Adrenal gland (tissue), 12 donors: Measurements from ENCODE around the gene C5orf47. TPM values are rescaled to one million over a fixed set of nuclear protein-coding genes. Genes with fewer than 3 reads are reported as not detected.

ENCODE experiments used
- DNase-seq, 7 donors: peaks; one replicate each; pipeline ENCODE4 v3.0.0-alpha.2; 2019 to 2020
- H3K27ac ChIP-seq, 5 donors: fragments of 200-600 bp; sonication (generic) in 4 of 5; 1 replicate in 3 of 5; 2 replicates in 2 of 5; pipeline versions ENCODE4 v1.5.1 to v1.8.0; 2016 to 2020; ENCODE audit warnings: mild to moderate bottlenecking in 1 of 5
- H3K27me3 ChIP-seq: fragments of 200-600 bp; 2 replicates; pipeline ENCODE4 v1.8.0; 2021
- H3K36me3 ChIP-seq, 2 donors: fragments of 200-600 bp; replicated peaks in 1 of 2; 1 replicate in 1 of 2; 2 replicates in 1 of 2; pipeline versions ENCODE4 v1.5.1 to v1.8.0; 2018 to 2022
- H3K4me1 ChIP-seq, 2 donors: fragments of 200-600 bp; replicated peaks in 1 of 2; 1 replicate in 1 of 2; 2 replicates in 1 of 2; pipeline versions ENCODE4 v1.5.1 to v1.8.0; 2018 to 2021
- H3K4me3 ChIP-seq, 4 donors: fragments of 200-600 bp; sonication (generic) in 3 of 4; one replicate each; pipeline ENCODE4 v1.5.1; 2016 to 2018
- H3K9me3 ChIP-seq, 3 donors: fragments of 200-600 bp; sonication (generic) in 1 of 3; replicated peaks in 1 of 3; 1 replicate in 2 of 3; 2 replicates in 1 of 3; pipeline versions ENCODE4 v1.5.1 to v1.8.0; 2016 to 2021
- CTCF ChIP-seq, 6 experiments: fragments of 450-650 bp in 4 of 6; fragments of 200-600 bp in 2 of 6; sonication (generic) in 1 of 6; IDR thresholded peaks; 1 replicate in 5 of 6; 2 replicates in 1 of 6; pipeline versions ENCODE4 v1.5.1 to v1.8.0; 2016 to 2021; ENCODE audit warnings: antibody characterized with exemption in 6 of 6, mild to moderate bottlenecking in 2 of 6, moderate library complexity in 1 of 6
- POLR2A ChIP-seq, 2 donors: fragments of 450-650 bp; IDR thresholded peaks; one replicate each; pipeline ENCODE4 v1.6.1; 2017; ENCODE audit warnings: antibody characterized with exemption in 2 of 2, mild to moderate bottlenecking in 2 of 2, moderate library complexity in 1 of 2
- WGBS, 4 donors: extraction: QIAGEN DNeasy Blood & Tissue Kit in 2 of 4; methylation state at CpG; one replicate each; pipeline versions ENCODE4 v1.1.5 to v1.1.7; 2013 to 2017; 5-methylcytosine and 5-hydroxymethylcytosine counted together
- intact Hi-C, 2 donors: fragments of 100-400 bp; cut with DNase I; formaldehyde crosslinking; loops; one replicate each; pipeline versions ENCODE4 v1.14.1 to v1.15.0; 2022 to 2023
- polyA plus RNA-seq, 3 donors: library from polyadenylated mRNA; stranded (reverse); fragments of 200-250 nt in 2 of 3; fragments of 350-450 nt in 1 of 3; fragmentation: Illumina TruSeq in 1 of 3; extraction: RNeasy Lipid Tissue Mini Kit (QIAGEN cat#74804) in 1 of 3; gene quantifications; one replicate each; pipeline ENCODE4 v1.2.3, GENCODE V29; 2013 to 2014
- total RNA-seq, 9 donors: library from RNA; depleted of rRNA in 4 of 9; stranded (reverse); fragments of >200 nt in 4 of 9; fragments of 120-200 nt in 1 of 9; fragmentation: NEBNext Ultra II Directional in 1 of 9; extraction: Animal tissue kit (Norgen Biotek cat#: 25700) in 1 of 9; gene quantifications; one replicate each; pipeline versions ENCODE4 v1.1.0 to v1.2.4, GENCODE V29; 2013 to 2023
- donor health status: healthy with polysubstance abuse.
- donor health status: Bipolar disorder and iron deficiency.
- donor health status: DM: yes; HTN: yes; CAD: no.
- donor health status: DM: no; HTN: no; CAD: no.
- donor health status: DM: no; HTN: no; CAD: no.
- donor health status: DM: yes; HTN: yes; CAD: no.

Gene C5orf47
- total and polyA plus RNA-seq, 12 donors: 0.08 to 0.25 (median 0.16) TPM; not detected in 5

GRCh38 chr5:174052636-174053035 lies 63.7 kb downstream of the C5orf47 start:
- no peaks in the 10 kb centered on the region for H3K36me3 ChIP-seq
- no peaks in the 10 kb centered on the region for H3K27me3 ChIP-seq
- H3K4me3 ChIP-seq: no peak overlapping the region
- 64 to 83% (median 76%) methylated on average over 5 of the region's 5 CpGs for WGBS, 4 donors
- H3K4me1 ChIP-seq: no peaks in the 10 kb centered on the region
- H3K27ac ChIP-seq: no peak overlapping the region
- DNase-seq: no peak
- intact Hi-C loops: no loop called here
- H3K9me3 ChIP-seq: no peaks in the 10 kb centered on the region
- TF ChIP-seq POLR2A (IDR thresholded peaks at IDR 0.05) (no peak), CTCF (IDR thresholded peaks at IDR 0.05) (no peak)

- 81 to 100% (median 90%) methylated on average over 3 of the region's 3 CpGs for WGBS, 4 donors
- TF ChIP-seq CTCF (IDR thresholded peaks at IDR 0.05): no peak
- TF ChIP-seq POLR2A (IDR thresholded peaks at IDR 0.05): no peak
- no peaks in the 10 kb centered on the region for H3K36me3 ChIP-seq
- H3K4me1 ChIP-seq: no peaks in the 10 kb centered on the region
- no peak overlapping the region for H3K27ac ChIP-seq
- DNase-seq: no peak
- no peaks in the 10 kb centered on the region for H3K9me3 ChIP-seq
- H3K27me3 ChIP-seq: no peaks in the 10 kb centered on the region
- intact Hi-C loops: no loop called here
- no peak overlapping the region for H3K4me3 ChIP-seq
These were observed 64.9 kb downstream of the C5orf47 start for GRCh38 chr5:174053905-174054304.

Other genes starting within 250 kb of the C5orf47 start
- gene CPEB4, start 100.8 kb upstream of the C5orf47 start, total RNA-seq: 100 to 1,000 TPM; 107 to 381 (median 155) TPM
- gene CPEB4, start 100.8 kb upstream of the C5orf47 start, polyA plus RNA-seq: 10 to 100 TPM; 34.4 to 60.2 (median 42.9) TPM
- 10 to 100 TPM in 3 of 9 donors, 1 to 10 TPM in 2, under 1 TPM in 3, not detected in 1; 0.25 to 40.9 (median 4.5) TPM for gene NSG2, start 56.5 kb downstream of the C5orf47 start, total RNA-seq
- gene NSG2, start 56.5 kb downstream of the C5orf47 start, polyA plus RNA-seq: 10 to 100 TPM; 11.8 to 35.0 (median 26.4) TPM